Prostate gland (tissue), 2 donors: ENCODE results near the gene RIMS3. TPM values are rescaled to one million over a fixed set of nuclear protein-coding genes. Genes with fewer than 3 reads are reported as not detected.
"Not testable (repeated sequence)": the region's sequence is repeated elsewhere in the genome, so short reads cannot be mapped to it uniquely, and the experiment has no call there.

ENCODE experiments used
- DNase-seq: peaks from one replicate; pipeline ENCODE4 v3.0.0-alpha.2; 2019; ENCODE audit warnings: low spot score
- H3K27ac ChIP-seq, 2 donors: fragments of 200-600 bp; sonication (generic); 2 replicates each; pipeline ENCODE4 v1.5.1; 2017 to 2019
- H3K27me3 ChIP-seq: fragments of 200-600 bp; sonication (generic); replicated peaks from 2 replicates; pipeline ENCODE4 v1.5.1; 2019; ENCODE audit not compliant: insufficient read depth
- H3K36me3 ChIP-seq, 2 donors: fragments of 200-600 bp; sonication (generic); 1 replicate in 1 of 2; 2 replicates in 1 of 2; pipeline versions ENCODE4 v1.5.1 to v1.8.1; 2017 to 2019
- H3K4me1 ChIP-seq: fragments of 200-600 bp; sonication (generic); replicated peaks from 2 replicates; pipeline ENCODE4 v1.5.1; 2019
- H3K4me3 ChIP-seq, 2 donors: fragments of 200-600 bp; sonication (generic); 2 replicates each; pipeline ENCODE4 v1.5.1; 2017 to 2019
- H3K9me3 ChIP-seq: fragments of 200-600 bp; sonication (generic); 2 replicates; pipeline ENCODE4 v1.5.1; 2017
- CTCF ChIP-seq, 4 experiments: fragments of 200-600 bp in 2 of 4; fragments of 450-650 bp in 2 of 4; sonication (generic) in 2 of 4; IDR thresholded peaks; 1 replicate in 3 of 4; 2 replicates in 1 of 4; pipeline ENCODE4 v1.5.1; 2016 to 2019; ENCODE audit warnings: antibody characterized with exemption in 4 of 4, mild to moderate bottlenecking in 2 of 4, moderate library complexity in 2 of 4
- POLR2A ChIP-seq: fragments of 450-650 bp; IDR thresholded peaks from one replicate; pipeline ENCODE4 v1.6.1; 2016; ENCODE audit warnings: antibody characterized with exemption, mild to moderate bottlenecking
- POLR2AphosphoS5 ChIP-seq: sonication (generic); formaldehyde crosslinking; IDR thresholded peaks from one replicate; pipeline ENCODE4 v1.6.1; 2017; ENCODE audit warnings: antibody characterized with exemption
- WGBS: methylation state at CpG from one replicate; pipeline ENCODE4 v1.1.5; 2018; 5-methylcytosine and 5-hydroxymethylcytosine counted together
- intact Hi-C: fragments of 100-400 bp; cut with DNase I; formaldehyde crosslinking; loops from one replicate; pipeline ENCODE4 v1.14.2; 2022
- total RNA-seq, 2 donors: library from RNA; depleted of rRNA; stranded (reverse); fragments of >200 nt; gene quantifications; one replicate each; pipeline ENCODE4 v1.1.0, GENCODE V29; 2016

The RIMS3 gene
- total RNA-seq, 2 donors from 2014 or later = 3.0 to 10.5 TPM

GRCh38 chr1:40706626-40707025, 41.1 kb upstream of the RIMS3 start:
- H3K4me1 ChIP-seq = no peaks in the 10 kb centered on the region

GRCh38 chr1:40704817-40705733, 39.6 kb upstream of the RIMS3 start:
- no peaks in the 10 kb centered on the region for H3K4me1 ChIP-seq
- intact Hi-C loops = no loop called here
- TF ChIP-seq POLR2AphosphoS5 = no peak
- TF ChIP-seq CTCF (IDR thresholded peaks at IDR 0.05) = no peak
- no peak for TF ChIP-seq POLR2A
- H3K27me3 ChIP-seq = no peaks in the 10 kb centered on the region
- H3K27ac ChIP-seq = no peak overlapping the region
- no peaks in the 10 kb centered on the region for H3K9me3 ChIP-seq
- WGBS = 58% methylated on average over 3 of the region's 3 CpGs
- H3K4me3 ChIP-seq = no peak overlapping the region
- H3K36me3 ChIP-seq = no peaks in the 10 kb centered on the region
- DNase-seq = no peak

More at GRCh38 chr1:40706626-40707025, 41.1 kb upstream of the RIMS3 start:
- intact Hi-C loops = no loop called here
- Histone ChIP-seq H3K4me3 (no peak overlapping the region), H3K27ac (no peak overlapping the region), H3K36me3 (no peaks in the 10 kb centered on the region), H3K27me3 (no peaks in the 10 kb centered on the region), H3K9me3 (no peaks in the 10 kb centered on the region)
- TF ChIP-seq CTCF (IDR thresholded peaks at IDR 0.05) (no peak), POLR2AphosphoS5 (no peak), POLR2A (no peak)
- DNase-seq = no peak
- 97% methylated on average over 4 of the region's 4 CpGs for WGBS

- H3K4me1 ChIP-seq = no peaks in the 10 kb centered on the region
- WGBS = 81% methylated on average over 3 of the region's 3 CpGs
- no peaks in the 10 kb centered on the region for H3K9me3 ChIP-seq
- DNase-seq = no peak
- H3K27me3 ChIP-seq = no peaks in the 10 kb centered on the region
- intact Hi-C loops = no loop called here
- no peak overlapping the region for H3K4me3 ChIP-seq
- H3K36me3 ChIP-seq = no peaks in the 10 kb centered on the region
- no peak for TF ChIP-seq CTCF (IDR thresholded peaks at IDR 0.05)
- TF ChIP-seq POLR2A = no peak
- TF ChIP-seq POLR2AphosphoS5 = no peak
- no peak overlapping the region for H3K27ac ChIP-seq
These were observed 37.8 kb upstream of the RIMS3 start for GRCh38 chr1:40703316-40703715.

GRCh38 chr1:40702810-40703209, 37.3 kb upstream of the RIMS3 start:
- H3K27ac ChIP-seq, H3K4me3 ChIP-seq, H3K4me1 ChIP-seq, H3K9me3 ChIP-seq, H3K36me3 ChIP-seq, DNase-seq, intact Hi-C loops, H3K27me3 ChIP-seq: not testable (repeated sequence)
- WGBS = 74% methylated on average over 9 of the region's 9 CpGs

GRCh38 chr1:40701684-40702083, 36.2 kb upstream of the RIMS3 start:
- H3K4me1 ChIP-seq = no peaks in the 10 kb centered on the region
- WGBS = 70% methylated on average over 3 of the region's 3 CpGs
- no peaks in the 10 kb centered on the region for H3K9me3 ChIP-seq
- intact Hi-C loops = no loop called here
- H3K27ac ChIP-seq = no peak overlapping the region
- no peaks in the 10 kb centered on the region for H3K27me3 ChIP-seq
- H3K36me3 ChIP-seq = no peaks in the 10 kb centered on the region
- DNase-seq = no peak
- no peak for TF ChIP-seq POLR2AphosphoS5
- TF ChIP-seq POLR2A = no peak
- no peak for TF ChIP-seq CTCF (IDR thresholded peaks at IDR 0.05)
- H3K4me3 ChIP-seq = no peak overlapping the region
